CD14-positive monocyte (primary cell): ENCODE results near the gene CDC16. TPM values are rescaled to one million over a fixed set of nuclear protein-coding genes. Genes with fewer than 3 reads are reported as not detected.

Source experiments
- DNase-seq, 3 donors: peaks; one replicate each; pipeline ENCODE4 v3.0.0-alpha.2; 2011 to 2022
- H2AFZ ChIP-seq: 2 replicates; pipeline ENCODE4 v1.6.0; 2012; ENCODE audit warnings: mild to moderate bottlenecking, low read depth, low read length, inconsistent platforms; ENCODE audit not compliant: insufficient read depth, poor library complexity, severe bottlenecking
- H3K27ac ChIP-seq, 2 donors: 1 replicate in 1 of 2; 2 replicates in 1 of 2; pipeline ENCODE4 v1.5.1; 2012 to 2013; ENCODE audit warnings: low read length in 2 of 2, control low read depth in 1 of 2, inconsistent platforms in 1 of 2, low read depth in 1 of 2, mild to moderate bottlenecking in 1 of 2
- H3K27me3 ChIP-seq, 2 donors: one replicate each; pipeline versions ENCODE4 v1.6.0 to v1.6.1; 2011 to 2013; ENCODE audit warnings: low read length in 2 of 2; ENCODE audit not compliant: control insufficient read depth in 2 of 2, insufficient read depth in 2 of 2
- H3K36me3 ChIP-seq, 2 donors: replicated peaks in 1 of 2; 1 replicate in 1 of 2; 2 replicates in 1 of 2; pipeline versions ENCODE4 v1.5.1 to v1.6.1; 2012 to 2013; ENCODE audit warnings: low read length in 2 of 2, control low read depth in 1 of 2, inconsistent platforms in 1 of 2, mild to moderate bottlenecking in 1 of 2; ENCODE audit not compliant: insufficient read depth in 2 of 2, control insufficient read depth in 1 of 2
- H3K4me1 ChIP-seq, 2 donors: 1 replicate in 1 of 2; 2 replicates in 1 of 2; pipeline versions ENCODE4 v1.5.1 to v1.6.1; 2012 to 2013; ENCODE audit warnings: low read length in 2 of 2, control low read depth in 1 of 2, inconsistent platforms in 1 of 2, mild to moderate bottlenecking in 1 of 2, moderate library complexity in 1 of 2; ENCODE audit not compliant: insufficient read depth in 2 of 2, control insufficient read depth in 1 of 2
- H3K4me2 ChIP-seq: replicated peaks from 2 replicates; pipeline ENCODE3; 2012; ENCODE audit warnings: low read length, moderate library complexity, mild to moderate bottlenecking; ENCODE audit not compliant: poor library complexity, severe bottlenecking; ENCODE audit errors: extremely low read depth
- H3K4me3 ChIP-seq, 3 experiments: fragments of 200-600 bp in 1 of 3; sonication (generic) in 1 of 3; replicated peaks in 1 of 3; 1 replicate in 2 of 3; 2 replicates in 1 of 3; pipeline ENCODE4 v1.5.1; 2011 to 2013; ENCODE audit warnings: low read length in 3 of 3, mild to moderate bottlenecking in 3 of 3, control low read depth in 2 of 3, low read depth in 2 of 3, inconsistent platforms in 1 of 3, moderate library complexity in 1 of 3
- H3K79me2 ChIP-seq: 2 replicates; pipeline ENCODE4 v1.6.0; 2012; ENCODE audit warnings: mild to moderate bottlenecking, control low read depth, inconsistent platforms, low read length, moderate library complexity; ENCODE audit not compliant: insufficient read depth
- H3K9ac ChIP-seq: 2 replicates; pipeline ENCODE4 v1.6.0; 2017; ENCODE audit warnings: low read length, mild to moderate bottlenecking; ENCODE audit not compliant: insufficient read depth, poor library complexity, severe bottlenecking
- H3K9me3 ChIP-seq, 2 donors: replicated peaks in 1 of 2; 1 replicate in 1 of 2; 2 replicates in 1 of 2; pipeline versions ENCODE4 v1.5.1 to v1.6.1; 2012 to 2013; ENCODE audit warnings: low read length in 2 of 2, control low read depth in 1 of 2; ENCODE audit not compliant: control insufficient read depth in 1 of 2, insufficient read depth in 1 of 2
- H4K20me1 ChIP-seq: 2 replicates; pipeline ENCODE4 v1.6.0; 2012; ENCODE audit warnings: mild to moderate bottlenecking, low read length, control low read depth, moderate library complexity; ENCODE audit not compliant: insufficient read depth
- H3K27ac Mint-ChIP-seq, 7 donors: one replicate each; pipeline ENCODE4 v1.8.0; 2020; ENCODE audit warnings: mild to moderate bottlenecking in 7 of 7, mixed read lengths in 7 of 7, moderate library complexity in 6 of 7, inconsistent platforms in 2 of 7
- H3K27me3 Mint-ChIP-seq, 3 donors: one replicate each; pipeline ENCODE4 v1.8.0; 2021 to 2022; ENCODE audit warnings: low read depth in 3 of 3, mild to moderate bottlenecking in 3 of 3, mixed read lengths in 3 of 3, moderate library complexity in 3 of 3, inconsistent platforms in 1 of 3
- H3K36me3 Mint-ChIP-seq, 2 donors: one replicate each; pipeline ENCODE4 v1.8.0; 2020; ENCODE audit warnings: mixed read lengths in 2 of 2, inconsistent platforms in 1 of 2, mild to moderate bottlenecking in 1 of 2
- H3K4me1 Mint-ChIP-seq: one replicate; pipeline ENCODE4 v1.8.0; 2020; ENCODE audit warnings: mild to moderate bottlenecking, mixed read lengths
- H3K4me3 Mint-ChIP-seq, 2 donors: one replicate each; pipeline ENCODE4 v1.8.0; 2020; ENCODE audit warnings: mild to moderate bottlenecking in 2 of 2, mixed read lengths in 2 of 2, moderate library complexity in 1 of 2
- H3K9me3 Mint-ChIP-seq, 7 donors: one replicate each; pipeline ENCODE4 v1.8.0; 2020 to 2022; ENCODE audit warnings: mixed read lengths in 7 of 7, mild to moderate bottlenecking in 6 of 7, moderate library complexity in 6 of 7, inconsistent platforms in 2 of 7
- CTCF ChIP-seq: fragments of 200-600 bp; IDR thresholded peaks from one replicate; pipeline ENCODE4 v1.8.0; 2022; ENCODE audit warnings: antibody characterized with exemption, mild to moderate bottlenecking
- WGBS: methylation state at CpG from one replicate; pipeline ENCODE4 v1.1.5; 2013; ENCODE audit warnings: missing lambda C conversion rate; ENCODE audit not compliant: insufficient coverage; 5-methylcytosine and 5-hydroxymethylcytosine counted together
- intact Hi-C, 2 donors: fragments of 100-400 bp; cut with micrococcal nuclease; formaldehyde crosslinking; loops; one replicate each; pipeline versions ENCODE4 v1.15.0 to v1.15.1; 2023
- polyA plus RNA-seq, 3 donors: library from polyadenylated mRNA; depleted of rRNA in 1 of 3; unstranded in 2 of 3; stranded (reverse) in 1 of 3; fragments of 300-500 nt in 2 of 3; fragments of >200 nt in 1 of 3; fragmentation: Illumina TruSeq in 2 of 3; gene quantifications; 1 replicate in 2 of 3; 2 replicates in 1 of 3; pipeline ENCODE4 v1.2.3, GENCODE V29; 2012 to 2021

CDC16 gene
- polyA plus RNA-seq, 3 donors = 15.6 to 72.1 (median 21.1) TPM

DNA sequence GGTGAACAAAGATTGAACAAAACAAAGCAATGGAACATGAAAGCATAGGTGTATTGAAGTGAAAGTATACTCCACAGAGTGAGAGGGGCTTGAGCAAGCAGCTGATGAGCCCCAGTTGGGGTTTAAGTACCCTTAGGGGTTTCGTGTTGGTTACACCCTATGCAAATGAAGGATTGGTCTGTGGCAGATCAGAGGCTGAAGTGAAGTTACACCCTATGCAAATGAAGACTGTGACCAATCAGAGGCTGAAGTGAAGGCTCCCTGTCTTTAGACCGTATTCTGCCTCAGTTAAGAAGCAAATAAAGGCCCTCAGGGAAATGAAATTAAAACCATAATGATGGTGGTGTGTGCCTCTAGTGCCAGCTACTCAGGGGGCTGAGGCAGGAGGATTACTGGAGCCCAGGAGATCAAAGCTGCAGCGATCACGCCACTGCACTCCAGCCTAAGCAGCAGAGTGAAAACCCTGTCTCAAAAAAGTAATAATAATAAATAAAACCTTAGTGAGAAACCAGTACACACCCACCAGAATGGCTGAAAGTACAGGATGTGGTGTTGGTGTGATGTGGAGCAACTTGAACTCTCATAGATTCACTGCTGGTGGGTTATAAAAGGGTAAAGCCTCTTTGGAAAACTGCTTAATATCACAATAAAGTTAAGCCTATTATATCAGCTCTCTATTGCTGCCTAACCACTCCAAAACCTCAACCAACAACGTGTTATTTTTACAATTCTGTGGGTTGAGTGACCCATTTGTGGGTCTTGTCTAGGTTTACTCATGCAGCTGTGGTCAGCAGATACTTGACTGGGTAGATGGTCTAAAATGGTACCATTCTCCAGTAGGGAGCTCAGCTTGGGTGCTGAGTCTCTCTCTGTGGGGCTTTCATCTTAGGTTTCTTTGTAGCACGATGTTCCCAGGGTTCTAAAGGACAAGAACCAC, 33.9 kb downstream of the CDC16 start:
- Mint-ChIP-seq H3K27me3 (peaks cover 0 to 2% (median 0%) of the 10 kb centered on the region in 3 donors), H3K4me3 (no peak overlapping the region), H3K9me3 (peaks cover 0 to 10% (median 0%) of the 10 kb centered on the region in 7 donors), H3K36me3 (peaks cover 73 to 84% of the 10 kb centered on the region in 2 donors), H3K4me1 (no peaks in the 10 kb centered on the region), H3K27ac (peak overlapping the region in 1 of 7 donors; percentile 57)
- Histone ChIP-seq H4K20me1 (no peaks in the 10 kb centered on the region), H3K79me2 (no peaks in the 10 kb centered on the region), H3K36me3 (peaks cover 76 to 96% of the 10 kb centered on the region in 2 donors), H3K4me3 (no peak overlapping the region), H3K27ac (no peak overlapping the region), H3K4me2 (no peak overlapping the region), H3K9ac (no peak overlapping the region), H3K27me3 (no peaks in the 10 kb centered on the region), H3K9me3 (no peaks in the 10 kb centered on the region), H3K4me1 (no peaks in the 10 kb centered on the region), H2AFZ (no peak overlapping the region)
- intact Hi-C loops = no loop called here
- 100% methylated on average over 3 of the region's 6 CpGs for WGBS
- DNase-seq = no peak
- no peak for TF ChIP-seq CTCF

DNA sequence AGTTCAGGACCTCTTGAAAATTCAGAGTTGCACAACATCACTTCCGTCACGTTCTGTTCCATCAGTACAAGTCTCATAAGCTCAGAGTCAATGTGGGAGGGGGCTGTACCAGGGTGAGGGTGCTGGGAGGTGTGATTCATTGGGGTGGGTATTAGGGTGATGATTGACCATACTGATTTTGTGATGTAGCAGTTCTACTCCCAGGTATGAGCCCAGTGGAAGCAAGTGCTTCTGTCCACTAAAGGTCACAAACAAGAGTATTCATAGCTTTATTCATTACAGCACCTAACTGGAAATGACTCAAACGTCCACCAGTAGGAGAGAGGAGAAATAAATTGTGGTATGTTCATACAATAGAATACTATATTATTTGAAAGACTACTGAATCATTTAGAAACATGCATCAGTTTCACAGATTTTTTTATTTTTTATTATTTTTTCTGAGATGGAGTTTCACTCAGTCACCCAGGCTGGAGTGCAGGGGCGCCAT, 34.6 kb downstream of the CDC16 start:
- Histone ChIP-seq H4K20me1 (no peaks in the 10 kb centered on the region), H3K36me3 (peaks cover 71 to 96% of the 10 kb centered on the region in 2 donors), H3K27ac (no peak overlapping the region), H3K9me3 (no peaks in the 10 kb centered on the region), H3K27me3 (no peaks in the 10 kb centered on the region), H2AFZ (no peak overlapping the region), H3K4me3 (no peak overlapping the region), H3K79me2 (no peaks in the 10 kb centered on the region), H3K9ac (no peak overlapping the region), H3K4me2 (no peak overlapping the region), H3K4me1 (no peaks in the 10 kb centered on the region)
- peak overlapping the region in 2 of 7 donors; percentile 57 to 66 for H3K27ac Mint-ChIP-seq
- H3K4me1 Mint-ChIP-seq = peaks cover 2% of the 10 kb centered on the region
- peaks cover 69 to 82% of the 10 kb centered on the region in 2 donors for H3K36me3 Mint-ChIP-seq
- no peak for DNase-seq
- peaks cover 0 to 2% (median 0%) of the 10 kb centered on the region in 3 donors for H3K27me3 Mint-ChIP-seq
- TF ChIP-seq CTCF = no peak
- H3K9me3 Mint-ChIP-seq = peaks cover 0 to 10% (median 0%) of the 10 kb centered on the region in 7 donors
- no CpG with 5 or more reads among the region's 4 CpGs for WGBS
- no peak overlapping the region for H3K4me3 Mint-ChIP-seq
- intact Hi-C loops = no loop called here
